COLO668 (cell line): ENCODE measurements around the gene BPIFB1.

Experiments
- DNase-seq: peaks from one replicate; lab custom pipeline; 2025; ENCODE audit not compliant: unreplicated experiment; lab: John Stamatoyannopoulos, UW

BPIFB1 gene

GRCh38 chr20:33282991-33283555 lies at the start of gene BPIFB1:
BPIFB1 (plus strand) TSS chr20:33283214; CDS start chr20:33286074, 2,860 bp downstream.
- no peak for DNase-seq

- DNase-seq: no peak
These were observed 49.0 kb upstream of the BPIFB1 start for GRCh38 chr20:33234050-33234449.

GRCh38 chr20:33235696-33236095 lies 47.3 kb upstream of the BPIFB1 start, which contains the start of gene BPIFA1:
BPIFA1 (plus strand) TSS chr20:33235996; CDS start chr20:33237712, 1,716 bp downstream.
- DNase-seq: no peak

- DNase-seq: no peak
These were observed 46.7 kb upstream of the BPIFB1 start for GRCh38 chr20:33236351-33236750.

GRCh38 chr20:33237989-33238388 lies 45.0 kb upstream of the BPIFB1 start:
- no peak for DNase-seq

- no peak for DNase-seq
These were observed 43.6 kb upstream of the BPIFB1 start for GRCh38 chr20:33239418-33239817.

- DNase-seq: no peak
These were observed 42.9 kb upstream of the BPIFB1 start for GRCh38 chr20:33239979-33240736.

- no peak for DNase-seq
These were observed 42.1 kb upstream of the BPIFB1 start for GRCh38 chr20:33240923-33241322.

GRCh38 chr20:33242319-33243100 lies 40.5 kb upstream of the BPIFB1 start:
- no peak for DNase-seq

GRCh38 chr20:33246077-33246476 lies 36.9 kb upstream of the BPIFB1 start:
- DNase-seq: no peak

GRCh38 chr20:33249456-33249855 lies 33.6 kb upstream of the BPIFB1 start:
- no peak for DNase-seq

GRCh38 chr20:33250666-33251065 lies 32.3 kb upstream of the BPIFB1 start:
- no peak for DNase-seq

- DNase-seq: no peak
These were observed 31.5 kb upstream of the BPIFB1 start for GRCh38 chr20:33251496-33251895.

GRCh38 chr20:33252460-33252859 lies 30.6 kb upstream of the BPIFB1 start:
- no peak for DNase-seq

GRCh38 chr20:33255005-33255404 lies 28.0 kb upstream of the BPIFB1 start:
- DNase-seq: no peak

GRCh38 chr20:33257237-33257636 lies 25.8 kb upstream of the BPIFB1 start:
- DNase-seq: no peak

GRCh38 chr20:33259371-33259770 lies 23.6 kb upstream of the BPIFB1 start:
- no peak for DNase-seq

- no peak for DNase-seq
These were observed 21.5 kb upstream of the BPIFB1 start for GRCh38 chr20:33261465-33261864.

GRCh38 chr20:33262658-33263065 lies 20.4 kb upstream of the BPIFB1 start:
- DNase-seq: peak; percentile 48

GRCh38 chr20:33263784-33264183 lies 19.2 kb upstream of the BPIFB1 start:
- no peak for DNase-seq

GRCh38 chr20:33267701-33268100 lies 15.3 kb upstream of the BPIFB1 start:
- no peak for DNase-seq
